Measurements from ENCODE around the gene MLPH.

DNA sequence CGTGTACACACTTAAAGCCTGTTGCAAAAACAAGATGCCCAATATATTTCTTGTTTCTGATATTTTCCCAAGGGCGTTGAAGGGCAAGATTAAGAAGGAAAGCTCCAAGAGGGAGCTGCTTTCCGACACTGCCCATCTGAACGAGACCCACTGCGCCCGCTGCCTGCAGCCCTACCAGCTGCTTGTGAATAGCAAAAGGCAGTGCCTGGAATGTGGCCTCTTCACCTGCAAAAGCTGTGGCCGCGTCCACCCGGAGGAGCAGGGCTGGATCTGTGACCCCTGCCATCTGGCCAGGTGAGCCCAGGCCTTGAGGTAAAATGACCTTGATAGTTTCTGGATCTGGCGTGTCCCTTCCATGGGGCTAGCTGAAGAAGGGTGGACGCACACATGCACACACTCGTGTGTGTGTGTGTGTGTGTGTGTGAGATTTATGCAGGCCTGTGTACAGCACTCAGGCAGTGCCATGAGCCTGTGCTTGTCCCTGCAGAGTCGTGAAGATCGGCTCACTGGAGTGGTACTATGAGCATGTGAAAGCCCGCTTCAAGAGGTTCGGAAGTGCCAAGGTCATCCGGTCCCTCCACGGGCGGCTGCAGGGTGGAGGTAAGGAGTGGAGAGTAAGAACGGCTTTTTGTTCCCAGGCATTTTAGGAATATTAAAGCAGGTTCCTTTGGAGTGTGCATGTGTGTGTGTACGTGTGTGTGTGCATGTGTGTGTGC is 23.6 kb downstream of the MLPH start:
- TF ChIP-seq, protein P1, sequence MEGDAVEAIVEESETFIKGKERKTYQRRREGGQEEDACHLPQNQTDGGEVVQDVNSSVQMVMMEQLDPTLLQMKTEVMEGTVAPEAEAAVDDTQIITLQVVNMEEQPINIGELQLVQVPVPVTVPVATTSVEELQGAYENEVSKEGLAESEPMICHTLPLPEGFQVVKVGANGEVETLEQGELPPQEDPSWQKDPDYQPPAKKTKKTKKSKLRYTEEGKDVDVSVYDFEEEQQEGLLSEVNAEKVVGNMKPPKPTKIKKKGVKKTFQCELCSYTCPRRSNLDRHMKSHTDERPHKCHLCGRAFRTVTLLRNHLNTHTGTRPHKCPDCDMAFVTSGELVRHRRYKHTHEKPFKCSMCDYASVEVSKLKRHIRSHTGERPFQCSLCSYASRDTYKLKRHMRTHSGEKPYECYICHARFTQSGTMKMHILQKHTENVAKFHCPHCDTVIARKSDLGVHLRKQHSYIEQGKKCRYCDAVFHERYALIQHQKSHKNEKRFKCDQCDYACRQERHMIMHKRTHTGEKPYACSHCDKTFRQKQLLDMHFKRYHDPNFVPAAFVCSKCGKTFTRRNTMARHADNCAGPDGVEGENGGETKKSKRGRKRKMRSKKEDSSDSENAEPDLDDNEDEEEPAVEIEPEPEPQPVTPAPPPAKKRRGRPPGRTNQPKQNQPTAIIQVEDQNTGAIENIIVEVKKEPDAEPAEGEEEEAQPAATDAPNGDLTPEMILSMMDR (IDR thresholded peaks at IDR 0.05) = no peak
- TF ChIP-seq EZH2 (IDR thresholded peaks at IDR 0.05) = no peak
- TF ChIP-seq EZH2phosphoT487 (IDR thresholded peaks at IDR 0.05) = no peak

Data from neural progenitor cell (in vitro differentiated cells).